Measurements from ENCODE around the gene TMEM217. TPM values are rescaled to one million over a fixed set of nuclear protein-coding genes. Genes with fewer than 3 reads are reported as not detected.
"Not testable (repeated sequence)": the region's sequence is repeated elsewhere in the genome, so short reads cannot be mapped to it uniquely, and the experiment has no call there.

Gene TMEM217
- polyA plus RNA-seq, 1 experiment: 7.7 TPM

GRCh38 chr6:37298958-37299357 is 41.0 kb upstream of the TMEM217 start:
- TF ChIP-seq CTCF (IDR thresholded peaks at IDR 0.05; ENCODE audit: low read depth, low read length): no peak
- POLR2A ChIA-PET: no interaction called here
- no peaks in the 10 kb centered on the region for H3K27me3 ChIP-seq (ENCODE audit: control insufficient read depth, insufficient read depth, low read length)
- DNase-seq (ENCODE audit: low read depth, low spot score): no peak
- H3K4me3 ChIP-seq (ENCODE audit: low read depth, low read length): no peak overlapping the region
- CTCF ChIA-PET: interaction anchor here (0.6 to 2.6 kb wide), 2 partner anchors 27 to 72 kb away, joined by 3 to 9 read pairs; no protein-coding TSS in a partner anchor
- no peak overlapping the region for H3K27ac ChIP-seq (ENCODE audit: low read depth, low read length)
- H3K9me3 ChIP-seq (ENCODE audit: control insufficient read depth, insufficient read depth, low read length): no peaks in the 10 kb centered on the region; the same call in 1 of the 2 replicates

- POLR2A ChIA-PET; H3K27me3 ChIP-seq (ENCODE audit: control insufficient read depth, insufficient read depth, low read length); H3K4me3 ChIP-seq (ENCODE audit: low read depth, low read length); H3K27ac ChIP-seq (ENCODE audit: low read depth, low read length); DNase-seq (ENCODE audit: low read depth, low spot score); H3K9me3 ChIP-seq (ENCODE audit: control insufficient read depth, insufficient read depth, low read length); CTCF ChIA-PET: not testable (repeated sequence)
These were observed 39.7 kb upstream of the TMEM217 start for GRCh38 chr6:37297637-37298036.

- no peak for DNase-seq (ENCODE audit: low read depth, low spot score)
- POLR2A ChIA-PET: no interaction called here
These were observed 35.5 kb upstream of the TMEM217 start for GRCh38 chr6:37293426-37293825.

GRCh38 chr6:37289931-37290330 is 32.0 kb upstream of the TMEM217 start:
- Histone ChIP-seq H3K27me3 (ENCODE audit: control insufficient read depth, insufficient read depth, low read length) (no peaks in the 10 kb centered on the region), H3K27ac (ENCODE audit: low read depth, low read length) (no peak overlapping the region), H3K4me3 (ENCODE audit: low read depth, low read length) (no peak overlapping the region), H3K9me3 (ENCODE audit: control insufficient read depth, insufficient read depth, low read length) (no peaks in the 10 kb centered on the region)
- TF ChIP-seq CTCF (IDR thresholded peaks at IDR 0.05; ENCODE audit: low read depth, low read length): no peak
- ChIA-PET POLR2A (interaction anchor here (0.5 to 0.6 kb wide), 2 partner anchors 18 to 23 kb away, joined by 3 to 4 read pairs; no protein-coding TSS in a partner anchor), CTCF (no interaction called here)
- DNase-seq (ENCODE audit: low read depth, low spot score): no peak

More at GRCh38 chr6:37293426-37293825, 35.5 kb upstream of the TMEM217 start:
- Histone ChIP-seq H3K27ac (ENCODE audit: low read depth, low read length) (no peak overlapping the region), H3K9me3 (ENCODE audit: control insufficient read depth, insufficient read depth, low read length) (no peaks in the 10 kb centered on the region; the same call in 1 of the 2 replicates), H3K4me3 (ENCODE audit: low read depth, low read length) (no peak overlapping the region), H3K27me3 (ENCODE audit: control insufficient read depth, insufficient read depth, low read length) (no peaks in the 10 kb centered on the region)
- CTCF ChIA-PET: interaction anchor here (1.7 to 5.1 kb wide), 2 partner anchors 10 to 17 kb away, joined by 3 to 18 read pairs; no protein-coding TSS in a partner anchor
- TF ChIP-seq CTCF (IDR thresholded peaks at IDR 0.05; ENCODE audit: low read depth, low read length): no peak

GRCh38 chr6:37288247-37288646 is 30.3 kb upstream of the TMEM217 start:
- TF ChIP-seq CTCF (IDR thresholded peaks at IDR 0.05; ENCODE audit: low read depth, low read length): no peak
- DNase-seq (ENCODE audit: low read depth, low spot score): no peak

More at GRCh38 chr6:37288247-37288646, 30.3 kb upstream of the TMEM217 start:
- no peak overlapping the region for H3K27ac ChIP-seq (ENCODE audit: low read depth, low read length)
- no peaks in the 10 kb centered on the region for H3K27me3 ChIP-seq (ENCODE audit: control insufficient read depth, insufficient read depth, low read length)
- H3K9me3 ChIP-seq (ENCODE audit: control insufficient read depth, insufficient read depth, low read length): no peaks in the 10 kb centered on the region
- ChIA-PET POLR2A (no interaction called here), CTCF (no interaction called here)
- no peak overlapping the region for H3K4me3 ChIP-seq (ENCODE audit: low read depth, low read length)

Measured in AG04450 (cell line).